HEK293 (cell line): ENCODE data around the gene ZFHX3.

Experiments
- EGR2 ChIP-seq: fragments of 450-650 bp; formaldehyde crosslinking; IDR thresholded peaks from 2 replicates; pipeline ENCODE4 v1.5.1; 2016; ENCODE audit warnings: low read depth, missing biosample characterization, missing genetic modification characterization
- ZNF202 ChIP-seq: fragments of 450-650 bp; formaldehyde crosslinking; IDR thresholded peaks from 2 replicates; pipeline ENCODE4 v1.5.1; 2016; ENCODE audit warnings: missing biosample characterization, missing genetic modification characterization, borderline replicate concordance
- ZNF658 ChIP-seq: fragments of 450-650 bp; formaldehyde crosslinking; IDR thresholded peaks from 2 replicates; pipeline ENCODE4; 2016; ENCODE audit warnings: missing biosample characterization, missing genetic modification characterization
- TF ChIP-seq, protein P1 (sequence below): fragments of 450-650 bp; formaldehyde crosslinking; IDR thresholded peaks from 2 replicates; pipeline ENCODE4 v1.5.1; 2016; ENCODE audit warnings: missing biosample characterization, missing genetic modification characterization
- TF ChIP-seq, protein P2 (sequence below): fragments of 450-650 bp; formaldehyde crosslinking; IDR thresholded peaks from 2 replicates; pipeline ENCODE4 v1.5.1; 2016; ENCODE audit warnings: missing biosample characterization, missing genetic modification characterization

DNA sequence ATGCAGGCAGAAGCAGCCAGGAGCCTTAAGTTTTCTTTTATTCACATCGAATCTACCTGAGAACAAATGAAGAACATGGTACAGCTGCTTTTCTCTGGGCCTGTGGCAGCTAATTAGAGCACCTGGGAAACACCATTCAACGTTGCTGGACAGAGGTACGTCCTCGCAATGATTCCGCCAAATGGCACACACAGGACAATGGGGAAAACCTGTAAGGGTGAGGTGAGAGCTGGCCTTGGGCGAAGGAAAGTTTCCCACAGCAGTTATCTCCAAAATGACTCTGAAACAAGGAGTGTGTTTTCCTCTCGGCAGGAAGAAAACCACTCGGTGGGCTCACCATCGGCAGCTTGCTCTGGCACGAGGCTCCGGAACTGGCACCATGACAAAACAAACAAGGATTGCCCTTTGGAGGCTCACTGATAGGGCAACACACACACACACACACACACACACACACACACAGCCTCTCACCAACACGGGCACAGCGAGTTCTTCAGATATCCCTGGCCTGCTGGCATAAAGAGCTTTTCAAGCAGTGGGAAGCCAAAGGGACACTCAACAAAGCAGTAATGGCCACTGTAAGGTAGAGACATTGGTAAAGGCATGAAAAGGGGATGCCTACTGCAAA, 73.7 kb downstream of the ZFHX3 start:
- no peak for TF ChIP-seq ZNF658 (tag by site-specific recombination)
- no peak for TF ChIP-seq ZNF202 (tag by site-specific recombination)
- TF ChIP-seq, protein P1, sequence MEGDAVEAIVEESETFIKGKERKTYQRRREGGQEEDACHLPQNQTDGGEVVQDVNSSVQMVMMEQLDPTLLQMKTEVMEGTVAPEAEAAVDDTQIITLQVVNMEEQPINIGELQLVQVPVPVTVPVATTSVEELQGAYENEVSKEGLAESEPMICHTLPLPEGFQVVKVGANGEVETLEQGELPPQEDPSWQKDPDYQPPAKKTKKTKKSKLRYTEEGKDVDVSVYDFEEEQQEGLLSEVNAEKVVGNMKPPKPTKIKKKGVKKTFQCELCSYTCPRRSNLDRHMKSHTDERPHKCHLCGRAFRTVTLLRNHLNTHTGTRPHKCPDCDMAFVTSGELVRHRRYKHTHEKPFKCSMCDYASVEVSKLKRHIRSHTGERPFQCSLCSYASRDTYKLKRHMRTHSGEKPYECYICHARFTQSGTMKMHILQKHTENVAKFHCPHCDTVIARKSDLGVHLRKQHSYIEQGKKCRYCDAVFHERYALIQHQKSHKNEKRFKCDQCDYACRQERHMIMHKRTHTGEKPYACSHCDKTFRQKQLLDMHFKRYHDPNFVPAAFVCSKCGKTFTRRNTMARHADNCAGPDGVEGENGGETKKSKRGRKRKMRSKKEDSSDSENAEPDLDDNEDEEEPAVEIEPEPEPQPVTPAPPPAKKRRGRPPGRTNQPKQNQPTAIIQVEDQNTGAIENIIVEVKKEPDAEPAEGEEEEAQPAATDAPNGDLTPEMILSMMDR (tag by site-specific recombination): no peak
- TF ChIP-seq, protein P2, sequence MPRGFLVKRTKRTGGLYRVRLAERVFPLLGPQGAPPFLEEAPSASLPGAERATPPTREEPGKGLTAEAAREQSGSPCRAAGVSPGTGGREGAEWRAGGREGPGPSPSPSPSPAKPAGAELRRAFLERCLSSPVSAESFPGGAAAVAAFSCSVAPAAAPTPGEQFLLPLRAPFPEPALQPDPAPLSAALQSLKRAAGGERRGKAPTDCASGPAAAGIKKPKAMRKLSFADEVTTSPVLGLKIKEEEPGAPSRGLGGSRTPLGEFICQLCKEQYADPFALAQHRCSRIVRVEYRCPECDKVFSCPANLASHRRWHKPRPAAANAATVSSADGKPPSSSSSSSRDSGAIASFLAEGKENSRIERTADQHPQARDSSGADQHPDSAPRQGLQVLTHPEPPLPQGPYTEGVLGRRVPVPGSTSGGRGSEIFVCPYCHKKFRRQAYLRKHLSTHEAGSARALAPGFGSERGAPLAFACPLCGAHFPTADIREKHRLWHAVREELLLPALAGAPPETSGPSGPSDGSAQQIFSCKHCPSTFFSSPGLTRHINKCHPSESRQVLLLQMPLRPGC (tag by site-specific recombination): no peak
- TF ChIP-seq EGR2 (tag by site-specific recombination): no peak
